Right atrium auricular region (tissue), 2 donors: ENCODE measurements around the gene ABCB7. TPM values are rescaled to one million over a fixed set of nuclear protein-coding genes. Genes with fewer than 3 reads are reported as not detected.
"Not testable (repeated sequence)": the region's sequence is repeated elsewhere in the genome, so short reads cannot be mapped to it uniquely, and the experiment has no call there.

Source experiments
- DNase-seq: peaks from one replicate; pipeline ENCODE4 v3.0.0-alpha.2; 2019; ENCODE audit warnings: low spot score
- H3K27ac ChIP-seq, 2 donors: fragments of 200-600 bp; sonication (generic); 1 replicate in 1 of 2; 2 replicates in 1 of 2; pipeline ENCODE4 v1.5.1; 2016 to 2019
- H3K27me3 ChIP-seq, 2 donors: fragments of 200-600 bp; sonication (generic); one replicate each; pipeline versions ENCODE4 v1.5.1 to v1.6.0; 2017 to 2019
- H3K36me3 ChIP-seq: fragments of 200-600 bp; sonication (generic); one replicate; pipeline ENCODE4 v1.5.1; 2016
- H3K4me1 ChIP-seq, 2 donors: fragments of 200-600 bp; sonication (generic); one replicate each; pipeline versions ENCODE4 v1.5.1 to v1.6.0; 2017 to 2019
- H3K4me3 ChIP-seq, 2 donors: fragments of 200-600 bp; sonication (generic); 1 replicate in 1 of 2; 2 replicates in 1 of 2; pipeline ENCODE4 v1.5.1; 2017 to 2019; ENCODE audit warnings: mild to moderate bottlenecking in 1 of 2, moderate library complexity in 1 of 2
- H3K9me3 ChIP-seq, 2 donors: fragments of 200-600 bp; sonication (generic); one replicate each; pipeline ENCODE4 v1.5.1; 2019
- total RNA-seq, 2 donors: library from RNA; depleted of rRNA; stranded (reverse); fragments of >200 nt; gene quantifications; one replicate each; pipeline ENCODE4 v1.1.0, GENCODE V29; 2016
- TF ChIP-seq, protein P1 (sequence below), 2 donors: fragments of 200-600 bp; sonication (generic); IDR thresholded peaks; one replicate each; pipeline ENCODE4 v1.5.1; 2019; ENCODE audit warnings: antibody characterized with exemption in 2 of 2

Gene ABCB7
- total RNA-seq, 2 donors from 2014 or later = 31.1 to 36.2 TPM

DNA sequence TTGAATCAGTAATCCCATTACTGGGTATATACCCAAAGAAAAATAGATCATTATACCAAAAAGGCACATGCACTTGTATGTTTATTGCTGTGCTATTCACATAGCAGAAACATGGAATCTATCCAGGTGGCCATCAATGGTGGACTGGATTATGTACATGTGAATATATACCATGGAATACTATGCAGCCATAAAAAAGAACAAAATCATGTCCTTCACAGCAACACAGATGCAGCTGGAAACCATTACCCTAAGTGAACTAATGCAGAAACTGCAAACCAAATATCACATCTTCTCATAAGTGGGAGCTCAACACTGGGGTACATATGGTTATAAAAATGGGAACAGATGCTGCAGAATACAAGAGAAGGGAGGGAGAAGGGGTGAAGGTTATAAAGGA, 110.7 kb downstream of the ABCB7 start:
- Histone ChIP-seq H3K36me3 (no peaks in the 10 kb centered on the region), H3K4me1 (no peaks in the 10 kb centered on the region), H3K27ac (no peak overlapping the region), H3K4me3 (no peak overlapping the region), H3K9me3 (peaks cover 3 to 26% of the 10 kb centered on the region in 2 donors), H3K27me3 (no peaks in the 10 kb centered on the region)
- no peak for DNase-seq
- TF ChIP-seq, protein P1, sequence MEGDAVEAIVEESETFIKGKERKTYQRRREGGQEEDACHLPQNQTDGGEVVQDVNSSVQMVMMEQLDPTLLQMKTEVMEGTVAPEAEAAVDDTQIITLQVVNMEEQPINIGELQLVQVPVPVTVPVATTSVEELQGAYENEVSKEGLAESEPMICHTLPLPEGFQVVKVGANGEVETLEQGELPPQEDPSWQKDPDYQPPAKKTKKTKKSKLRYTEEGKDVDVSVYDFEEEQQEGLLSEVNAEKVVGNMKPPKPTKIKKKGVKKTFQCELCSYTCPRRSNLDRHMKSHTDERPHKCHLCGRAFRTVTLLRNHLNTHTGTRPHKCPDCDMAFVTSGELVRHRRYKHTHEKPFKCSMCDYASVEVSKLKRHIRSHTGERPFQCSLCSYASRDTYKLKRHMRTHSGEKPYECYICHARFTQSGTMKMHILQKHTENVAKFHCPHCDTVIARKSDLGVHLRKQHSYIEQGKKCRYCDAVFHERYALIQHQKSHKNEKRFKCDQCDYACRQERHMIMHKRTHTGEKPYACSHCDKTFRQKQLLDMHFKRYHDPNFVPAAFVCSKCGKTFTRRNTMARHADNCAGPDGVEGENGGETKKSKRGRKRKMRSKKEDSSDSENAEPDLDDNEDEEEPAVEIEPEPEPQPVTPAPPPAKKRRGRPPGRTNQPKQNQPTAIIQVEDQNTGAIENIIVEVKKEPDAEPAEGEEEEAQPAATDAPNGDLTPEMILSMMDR (IDR thresholded peaks at IDR 0.05) = no peak

DNA sequence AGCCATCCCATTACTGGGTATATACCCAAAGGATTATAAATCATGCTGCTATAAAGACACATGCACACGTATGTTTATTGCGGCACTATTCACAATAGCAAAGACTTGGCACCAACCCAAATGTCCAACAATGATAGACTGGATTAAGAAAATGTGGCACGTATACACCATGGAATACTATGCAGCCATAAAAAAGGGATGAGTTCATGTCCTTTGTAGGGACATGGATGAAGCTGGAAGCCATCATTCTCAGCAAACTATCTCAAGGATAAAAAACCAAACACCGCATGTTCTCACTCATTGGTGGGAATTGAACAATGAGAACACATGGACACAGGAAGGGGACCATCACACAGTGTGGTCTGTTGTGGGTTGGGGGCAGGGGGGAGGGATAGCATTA, 111.9 kb downstream of the ABCB7 start:
- not testable (repeated sequence) for H3K27me3 ChIP-seq, H3K27ac ChIP-seq, H3K4me3 ChIP-seq, DNase-seq, H3K36me3 ChIP-seq, H3K4me1 ChIP-seq
- H3K9me3 ChIP-seq = peaks cover 3 to 26% of the 10 kb centered on the region in 2 donors

DNA sequence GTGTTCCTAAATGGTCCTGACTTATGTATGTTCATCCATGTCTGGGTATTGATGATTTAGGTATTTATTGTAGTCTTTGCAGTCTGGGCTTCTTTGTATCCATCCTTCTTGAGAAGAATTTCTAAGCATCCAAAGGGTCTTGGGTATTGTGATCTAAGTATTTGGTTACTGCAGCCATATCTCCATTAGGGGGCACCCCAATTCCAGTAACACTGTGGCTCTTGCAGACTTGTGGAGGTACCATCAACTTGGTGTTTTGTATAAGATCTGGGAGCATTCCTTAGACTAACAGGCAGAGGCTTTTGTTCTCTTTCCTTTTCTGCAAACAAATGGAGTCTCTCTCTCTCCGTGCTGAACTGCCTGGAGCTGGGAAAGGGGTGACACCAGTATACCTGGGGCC, 117.2 kb downstream of the ABCB7 start:
- no peak for DNase-seq
- Histone ChIP-seq H3K27ac (no peak overlapping the region), H3K36me3 (no peaks in the 10 kb centered on the region), H3K4me3 (no peak overlapping the region), H3K27me3 (no peaks in the 10 kb centered on the region), H3K4me1 (no peaks in the 10 kb centered on the region), H3K9me3 (peaks cover 3 to 21% of the 10 kb centered on the region in 2 donors)
- TF ChIP-seq, protein P1 (IDR thresholded peaks at IDR 0.05) = peak in 1 of 2 donors; percentile 39

Other genes with a start within 250 kb of the ABCB7 start
- under 1 TPM; 0.26 to 0.35 TPM for gene NEXMIF, start 230.8 kb downstream of the ABCB7 start, total RNA-seq
- gene UPRT, start 117.8 kb upstream of the ABCB7 start, total RNA-seq = 10 to 100 TPM in 1 of 2 donors, 1 to 10 TPM in 1; 8.7 to 11.2 TPM